Tibial nerve (tissue), 4 donors: Measurements from ENCODE around the gene CEACAM16.

ENCODE experiments used
- CTCF ChIP-seq, 5 experiments: fragments of 200-600 bp in 3 of 5; fragments of 450-650 bp in 2 of 5; sonication (generic) in 3 of 5; IDR thresholded peaks; one replicate each; pipeline ENCODE4 v1.5.1; 2016 to 2019; ENCODE audit warnings: antibody characterized with exemption in 5 of 5, mild to moderate bottlenecking in 3 of 5, moderate library complexity in 2 of 5
- EP300 ChIP-seq, 2 donors: sonication (generic); formaldehyde crosslinking; IDR thresholded peaks; one replicate each; pipeline ENCODE4 v1.6.1; 2017; ENCODE audit warnings: antibody characterized with exemption in 2 of 2, mild to moderate bottlenecking in 1 of 2
- POLR2A ChIP-seq, 2 donors: fragments of 450-650 bp; IDR thresholded peaks; one replicate each; pipeline ENCODE4 v1.6.1; 2017; ENCODE audit warnings: antibody characterized with exemption in 2 of 2, mild to moderate bottlenecking in 2 of 2, moderate library complexity in 2 of 2

DNA sequence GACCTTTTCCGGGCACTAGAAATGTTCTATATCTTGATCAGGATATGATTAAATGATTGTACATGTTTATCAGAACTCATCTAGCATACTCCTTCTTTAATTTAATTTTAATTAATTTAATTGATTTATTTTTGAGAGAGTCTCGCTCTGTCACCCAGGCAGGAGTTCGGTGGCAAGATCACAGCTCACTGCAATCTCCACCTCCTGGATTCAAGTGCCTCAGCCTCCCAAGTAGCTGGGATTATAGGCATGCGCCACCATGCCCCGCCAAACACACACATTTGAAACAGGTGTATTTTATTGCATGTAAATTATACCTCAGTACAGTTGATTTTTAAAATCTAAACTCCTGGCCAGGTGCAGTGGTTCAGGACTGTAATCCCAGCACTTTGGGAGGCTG, 32.1 kb downstream of the CEACAM16 start:
- TF ChIP-seq CTCF (IDR thresholded peaks at IDR 0.05) (no peak), POLR2A (IDR thresholded peaks at IDR 0.05) (no peak), EP300 (IDR thresholded peaks at IDR 0.05) (no peak)
